ENCODE measurements around the gene SDHAF2. TPM values are rescaled to one million over a fixed set of nuclear protein-coding genes. Genes with fewer than 3 reads are reported as not detected.
"Not testable (repeated sequence)": the region's sequence is repeated elsewhere in the genome, so short reads cannot be mapped to it uniquely, and the experiment has no call there.

Gene SDHAF2
- polyA plus RNA-seq, 4 donors, result 43.9 to 63.0 (median 52.1) TPM

GRCh38 chr11:61453695-61454094 lies 23.8 kb downstream of the SDHAF2 start:
- WGBS, 3 donors, result 74 to 82% (median 81%) methylated on average over 3 of the region's 3 CpGs
- H3K4me1 ChIP-seq (ENCODE audit: control insufficient read depth in 3 of 3, insufficient read depth in 2 of 3, low read depth in 1 of 3, low read length in 2 of 3), result no peaks in the 10 kb centered on the region
- FAIRE-seq, result no peak
- H3K4me3 ChIP-seq (ENCODE audit: low read depth in 1 of 3, low read length in 3 of 3), result no peak overlapping the region
- no peak overlapping the region for H3K27ac ChIP-seq (ENCODE audit: low read depth in 1 of 3, low read length in 2 of 3)
- H3K9me3 ChIP-seq (ENCODE audit: control insufficient read depth in 2 of 2, insufficient read depth in 1 of 2, low read depth in 1 of 2, low read length in 1 of 2), result peaks cover 0 to 2% of the 10 kb centered on the region in 2 donors
- no peak for DNase-seq
- H3K36me3 ChIP-seq (ENCODE audit: control insufficient read depth in 3 of 3, insufficient read depth in 2 of 3, low read depth in 1 of 3, low read length in 3 of 3), result peaks cover under 1 to 52% (median 4%) of the 10 kb centered on the region in 3 donors
- no peaks in the 10 kb centered on the region for H3K27me3 ChIP-seq (ENCODE audit: control insufficient read depth in 3 of 3, insufficient read depth in 3 of 3, low read length in 3 of 3)

DNA sequence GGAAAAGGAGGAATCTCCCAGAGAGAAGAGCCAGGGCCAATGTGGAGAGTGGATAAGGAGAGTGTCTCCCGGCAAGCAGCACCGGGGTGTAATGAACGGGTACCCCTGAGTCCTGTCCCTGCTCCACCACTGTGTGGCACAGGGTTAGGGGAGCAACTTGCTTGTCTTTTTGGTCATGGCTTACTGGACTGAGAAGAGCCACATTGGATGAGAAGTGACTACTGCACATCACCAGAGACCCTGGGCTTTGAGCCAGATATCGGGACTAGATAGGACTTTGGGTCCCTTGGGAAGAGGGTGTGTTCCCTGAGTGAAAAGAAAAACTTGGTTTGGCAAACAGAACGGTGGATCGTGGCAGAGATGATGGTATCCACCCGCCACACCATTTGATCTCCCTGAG lies 24.6 kb downstream of the SDHAF2 start:
- no peak overlapping the region for H3K27ac ChIP-seq (ENCODE audit: low read depth in 1 of 3, low read length in 2 of 3)
- WGBS, 3 donors, result 77 to 90% (median 87%) methylated on average over 7 of the region's 7 CpGs
- no peaks in the 10 kb centered on the region for H3K4me1 ChIP-seq (ENCODE audit: control insufficient read depth in 3 of 3, insufficient read depth in 2 of 3, low read depth in 1 of 3, low read length in 2 of 3)
- DNase-seq (no peak), FAIRE-seq (no peak)
- H3K9me3 ChIP-seq (ENCODE audit: control insufficient read depth in 2 of 2, insufficient read depth in 1 of 2, low read depth in 1 of 2, low read length in 1 of 2), result peaks cover 0 to 2% of the 10 kb centered on the region in 2 donors
- no peak overlapping the region for H3K4me3 ChIP-seq (ENCODE audit: low read depth in 1 of 3, low read length in 3 of 3)
- no peaks in the 10 kb centered on the region for H3K27me3 ChIP-seq (ENCODE audit: control insufficient read depth in 3 of 3, insufficient read depth in 3 of 3, low read length in 3 of 3)
- H3K36me3 ChIP-seq (ENCODE audit: control insufficient read depth in 3 of 3, insufficient read depth in 2 of 3, low read depth in 1 of 3, low read length in 3 of 3), result peaks cover 0 to 52% (median 4%) of the 10 kb centered on the region in 3 donors

DNA sequence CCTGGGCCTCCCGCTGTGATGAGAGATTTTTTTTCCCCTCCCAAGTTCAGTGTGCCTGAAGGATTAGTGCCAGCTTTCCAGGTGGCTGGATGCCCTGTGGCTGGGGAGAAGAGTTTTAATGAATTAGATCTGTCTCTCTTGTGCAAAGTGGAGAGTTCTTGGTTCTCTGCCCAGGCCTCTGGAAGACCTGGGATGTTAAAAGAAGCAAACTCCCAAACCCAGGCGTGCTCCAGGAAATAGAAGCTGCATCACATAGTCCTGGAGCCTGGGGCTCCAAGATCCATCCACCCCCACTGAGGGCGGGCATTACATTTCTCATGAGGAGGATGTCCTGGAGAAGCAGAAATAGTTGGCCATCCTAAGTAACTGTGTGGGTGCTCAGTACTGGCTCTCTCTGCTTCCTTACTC lies 30.6 kb downstream of the SDHAF2 start:
- Histone ChIP-seq H3K4me1 (ENCODE audit: control insufficient read depth in 3 of 3, insufficient read depth in 2 of 3, low read depth in 1 of 3, low read length in 2 of 3) (no peaks in the 10 kb centered on the region), H3K27me3 (ENCODE audit: control insufficient read depth in 3 of 3, insufficient read depth in 3 of 3, low read length in 3 of 3) (no peaks in the 10 kb centered on the region), H3K4me3 (ENCODE audit: low read depth in 1 of 3, low read length in 3 of 3) (no peak overlapping the region), H3K27ac (ENCODE audit: low read depth in 1 of 3, low read length in 2 of 3) (no peak overlapping the region), H3K36me3 (ENCODE audit: control insufficient read depth in 3 of 3, insufficient read depth in 2 of 3, low read depth in 1 of 3, low read length in 3 of 3) (peaks cover 0 to 24% (median 2%) of the 10 kb centered on the region in 3 donors), H3K9me3 (ENCODE audit: control insufficient read depth in 2 of 2, insufficient read depth in 1 of 2, low read depth in 1 of 2, low read length in 1 of 2) (no peaks in the 10 kb centered on the region)
- no peak for DNase-seq
- 73 to 95% (median 93%) methylated on average over 3 of the region's 3 CpGs for WGBS, 3 donors
- FAIRE-seq, result no peak

- Histone ChIP-seq H3K9me3 (ENCODE audit: control insufficient read depth in 2 of 2, insufficient read depth in 1 of 2, low read depth in 1 of 2, low read length in 1 of 2) (no peaks in the 10 kb centered on the region), H3K27ac (ENCODE audit: low read depth in 1 of 3, low read length in 2 of 3) (no peak overlapping the region), H3K4me3 (ENCODE audit: low read depth in 1 of 3, low read length in 3 of 3) (no peak overlapping the region), H3K4me1 (ENCODE audit: control insufficient read depth in 3 of 3, insufficient read depth in 2 of 3, low read depth in 1 of 3, low read length in 2 of 3) (no peaks in the 10 kb centered on the region), H3K36me3 (ENCODE audit: control insufficient read depth in 3 of 3, insufficient read depth in 2 of 3, low read depth in 1 of 3, low read length in 3 of 3) (peaks cover 0 to 20% (median 2%) of the 10 kb centered on the region in 3 donors), H3K27me3 (ENCODE audit: control insufficient read depth in 3 of 3, insufficient read depth in 3 of 3, low read length in 3 of 3) (no peaks in the 10 kb centered on the region)
- WGBS, 3 donors, result 86 to 90% (median 87%) methylated on average over 5 of the region's 5 CpGs
- DNase-seq (no peak), FAIRE-seq (no peak)
Observed at GRCh38 chr11:61460986-61461385, 31.1 kb downstream of the SDHAF2 start.

DNA sequence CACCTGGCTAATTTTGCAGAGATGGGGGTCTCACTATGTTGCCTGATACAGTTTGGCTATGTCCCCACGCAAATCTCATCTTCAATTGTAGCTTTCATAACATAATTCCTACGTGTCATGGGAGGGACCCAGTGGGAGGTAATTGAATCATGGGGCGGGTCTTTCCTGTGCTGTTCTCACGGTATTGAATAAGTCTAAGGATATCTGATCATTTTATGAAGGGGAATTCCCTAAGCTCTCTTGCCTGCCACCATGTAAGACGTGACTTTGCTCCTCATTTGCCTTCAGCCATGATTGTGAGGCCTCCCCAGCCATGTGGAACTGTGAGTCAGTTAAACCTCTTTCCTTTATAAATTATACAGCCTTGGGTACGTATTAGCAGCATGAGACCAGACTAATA lies 37.7 kb downstream of the SDHAF2 start:
- WGBS, 3 donors, result 67 to 78% (median 72%) methylated on average over 6 of the region's 6 CpGs
- not testable (repeated sequence) for DNase-seq; H3K4me1 ChIP-seq (ENCODE audit: control insufficient read depth in 3 of 3, insufficient read depth in 2 of 3, low read depth in 1 of 3, low read length in 2 of 3); H3K4me3 ChIP-seq (ENCODE audit: low read depth in 1 of 3, low read length in 3 of 3); H3K27me3 ChIP-seq (ENCODE audit: control insufficient read depth in 3 of 3, insufficient read depth in 3 of 3, low read length in 3 of 3); H3K27ac ChIP-seq (ENCODE audit: low read depth in 1 of 3, low read length in 2 of 3); FAIRE-seq; H3K9me3 ChIP-seq (ENCODE audit: control insufficient read depth in 2 of 2, insufficient read depth in 1 of 2, low read depth in 1 of 2, low read length in 1 of 2)
- peaks cover 2 to 40% (median 4%) of the 10 kb centered on the region in 3 donors for H3K36me3 ChIP-seq (ENCODE audit: control insufficient read depth in 3 of 3, insufficient read depth in 2 of 3, low read depth in 1 of 3, low read length in 3 of 3)

- Histone ChIP-seq H3K27ac (ENCODE audit: low read depth in 1 of 3, low read length in 2 of 3) (no peak overlapping the region), H3K4me1 (ENCODE audit: control insufficient read depth in 3 of 3, insufficient read depth in 2 of 3, low read depth in 1 of 3, low read length in 2 of 3) (no peaks in the 10 kb centered on the region), H3K36me3 (ENCODE audit: control insufficient read depth in 3 of 3, insufficient read depth in 2 of 3, low read depth in 1 of 3, low read length in 3 of 3) (peaks cover 2 to 42% (median 4%) of the 10 kb centered on the region in 3 donors), H3K27me3 (ENCODE audit: control insufficient read depth in 3 of 3, insufficient read depth in 3 of 3, low read length in 3 of 3) (no peaks in the 10 kb centered on the region), H3K9me3 (ENCODE audit: control insufficient read depth in 2 of 2, insufficient read depth in 1 of 2, low read depth in 1 of 2, low read length in 1 of 2) (peaks cover 0 to 7% of the 10 kb centered on the region in 2 donors), H3K4me3 (ENCODE audit: low read depth in 1 of 3, low read length in 3 of 3) (no peak overlapping the region)
- DNase-seq (no peak), FAIRE-seq (no peak)
- whole genome bisulfite sequencing, 3 donors, result 77 to 91% (median 90%) methylated on average over 7 of the region's 7 CpGs
Observed at GRCh38 chr11:61468002-61468401, 38.1 kb downstream of the SDHAF2 start.

DNA sequence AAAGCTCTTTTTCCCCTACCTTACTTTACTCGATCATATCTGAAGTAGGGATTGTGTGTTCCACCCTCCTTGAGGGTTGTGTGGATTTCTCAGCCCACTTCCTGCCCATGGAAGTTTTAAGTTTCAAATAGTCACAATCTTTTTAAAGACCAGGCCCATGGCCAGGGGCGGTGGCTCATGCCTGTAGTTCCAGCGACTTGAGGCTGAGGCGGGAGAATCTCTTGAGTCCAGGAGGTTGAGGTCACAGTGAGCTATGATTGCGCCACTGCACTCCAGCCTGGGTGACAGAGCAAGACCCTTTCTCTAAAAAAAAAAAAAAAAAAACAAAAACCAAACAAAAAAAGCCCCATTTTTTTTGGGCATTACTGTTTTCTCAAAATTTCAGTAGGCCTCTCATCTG lies 42.4 kb downstream of the SDHAF2 start:
- peaks cover 0 to 36% (median 3%) of the 10 kb centered on the region in 3 donors for H3K36me3 ChIP-seq (ENCODE audit: control insufficient read depth in 3 of 3, insufficient read depth in 2 of 3, low read depth in 1 of 3, low read length in 3 of 3)
- 69 to 89% (median 83%) methylated on average over 5 of the region's 5 CpGs for WGBS, 3 donors
- peaks cover 0 to 2% (median 0%) of the 10 kb centered on the region in 3 donors for H3K4me1 ChIP-seq (ENCODE audit: control insufficient read depth in 3 of 3, insufficient read depth in 2 of 3, low read depth in 1 of 3, low read length in 2 of 3)
- H3K27ac ChIP-seq (ENCODE audit: low read depth in 1 of 3, low read length in 2 of 3), result peak overlapping the region in 1 of 3 donors; percentile 18
- H3K9me3 ChIP-seq (ENCODE audit: control insufficient read depth in 2 of 2, insufficient read depth in 1 of 2, low read depth in 1 of 2, low read length in 1 of 2), result peaks cover 0 to 5% of the 10 kb centered on the region in 2 donors
- FAIRE-seq, result no peak
- no peak overlapping the region for H3K4me3 ChIP-seq (ENCODE audit: low read depth in 1 of 3, low read length in 3 of 3)
- no peak for DNase-seq
- H3K27me3 ChIP-seq (ENCODE audit: control insufficient read depth in 3 of 3, insufficient read depth in 3 of 3, low read length in 3 of 3), result no peaks in the 10 kb centered on the region

- H3K27me3 ChIP-seq (ENCODE audit: control insufficient read depth in 3 of 3, insufficient read depth in 3 of 3, low read length in 3 of 3), result peaks cover 0 to under 1% (median 0%) of the 10 kb centered on the region in 3 donors
- FAIRE-seq (no peak), DNase-seq (no peak)
- peaks cover 0 to under 1% of the 10 kb centered on the region in 2 donors for H3K9me3 ChIP-seq (ENCODE audit: control insufficient read depth in 2 of 2, insufficient read depth in 1 of 2, low read depth in 1 of 2, low read length in 1 of 2)
- H3K4me1 ChIP-seq (ENCODE audit: control insufficient read depth in 3 of 3, insufficient read depth in 2 of 3, low read depth in 1 of 3, low read length in 2 of 3), result peaks cover 0 to 8% (median 0%) of the 10 kb centered on the region in 3 donors
- no peak overlapping the region for H3K4me3 ChIP-seq (ENCODE audit: low read depth in 1 of 3, low read length in 3 of 3)
- no peak overlapping the region for H3K27ac ChIP-seq (ENCODE audit: low read depth in 1 of 3, low read length in 2 of 3)
- H3K36me3 ChIP-seq (ENCODE audit: control insufficient read depth in 3 of 3, insufficient read depth in 2 of 3, low read depth in 1 of 3, low read length in 3 of 3), result peaks cover 0 to 33% (median 2%) of the 10 kb centered on the region in 3 donors
- 71 to 89% (median 84%) methylated on average over 5 of the region's 5 CpGs for WGBS, 3 donors
Observed at GRCh38 chr11:61472868-61473267, 42.9 kb downstream of the SDHAF2 start.

Data from small intestine (tissue), 7 donors.